Mesenchymal stem cell (in vitro differentiated cells and primary cell): Measurements from ENCODE around the gene SH3PXD2A.

Experiments used
- DNase-seq: peaks from one replicate; pipeline ENCODE4 v3.0.0-alpha.2; 2013
- H2AFZ ChIP-seq: one replicate; pipeline ENCODE4 v1.6.1; 2013; ENCODE audit warnings: low read depth, mild to moderate bottlenecking, control low read depth, inconsistent platforms, low read length, moderate library complexity
- H2AK5ac ChIP-seq: 2 replicates; pipeline ENCODE4 v1.6.1; 2013; ENCODE audit warnings: low read length, moderate library complexity, mild to moderate bottlenecking, inconsistent platforms; ENCODE audit not compliant: severe bottlenecking
- H2BK120ac ChIP-seq: one replicate; pipeline ENCODE4 v1.6.1; 2013; ENCODE audit warnings: low read depth, mild to moderate bottlenecking, inconsistent platforms, low read length, moderate library complexity
- H2BK12ac ChIP-seq, 2 experiments: one replicate each; pipeline ENCODE4 v1.6.1; 2013; ENCODE audit warnings: inconsistent platforms in 2 of 2, low read length in 2 of 2, mild to moderate bottlenecking in 2 of 2, moderate library complexity in 2 of 2, control low read depth in 1 of 2
- H2BK15ac ChIP-seq: one replicate; pipeline ENCODE4 v1.6.1; 2013; ENCODE audit warnings: mild to moderate bottlenecking, low read depth, inconsistent platforms; ENCODE audit not compliant: poor library complexity, severe bottlenecking
- H2BK5ac ChIP-seq: 2 replicates; pipeline ENCODE4 v1.6.1; 2013; ENCODE audit warnings: low read depth, mild to moderate bottlenecking, low read length, control low read depth, inconsistent platforms; ENCODE audit not compliant: poor library complexity, severe bottlenecking
- H3K14ac ChIP-seq, 2 experiments: one replicate each; pipeline ENCODE4 v1.6.1; 2013; ENCODE audit warnings: inconsistent platforms in 2 of 2, low read length in 2 of 2, control low read depth in 1 of 2, mild to moderate bottlenecking in 1 of 2, moderate library complexity in 1 of 2
- H3K18ac ChIP-seq, 2 experiments: one replicate each; pipeline ENCODE4 v1.6.1; 2013; ENCODE audit warnings: inconsistent platforms in 2 of 2, low read length in 2 of 2, control low read depth in 1 of 2, low read depth in 1 of 2, mild to moderate bottlenecking in 1 of 2
- H3K23ac ChIP-seq, 2 experiments: one replicate each; pipeline ENCODE4 v1.6.1; 2013; ENCODE audit warnings: inconsistent platforms in 2 of 2, low read length in 2 of 2, mild to moderate bottlenecking in 2 of 2, moderate library complexity in 2 of 2, control low read depth in 1 of 2
- H3K27ac ChIP-seq: 2 replicates; pipeline ENCODE4 v1.5.1; 2013; ENCODE audit warnings: mild to moderate bottlenecking, moderate library complexity, low read length, control low read depth, inconsistent platforms; ENCODE audit not compliant: poor library complexity, severe bottlenecking
- H3K27me3 ChIP-seq, 2 experiments: 2 replicates each; pipeline versions ENCODE4 v1.6.1 to v1.7.0; 2013; ENCODE audit warnings: low read length in 2 of 2, mild to moderate bottlenecking in 2 of 2, moderate library complexity in 2 of 2, control low read depth in 1 of 2, inconsistent platforms in 1 of 2; ENCODE audit not compliant: control insufficient read depth in 1 of 2, insufficient read depth in 1 of 2
- H3K36me3 ChIP-seq, 2 experiments: 2 replicates each; pipeline versions ENCODE4 v1.6.1 to v1.7.0; 2013; ENCODE audit warnings: low read length in 2 of 2, control low read depth in 1 of 2, inconsistent platforms in 1 of 2, low read depth in 1 of 2, mild to moderate bottlenecking in 1 of 2; ENCODE audit not compliant: insufficient read depth in 2 of 2, control insufficient read depth in 1 of 2
- H3K4ac ChIP-seq, 2 experiments: one replicate each; pipeline ENCODE4 v1.6.1; 2013; ENCODE audit warnings: inconsistent platforms in 2 of 2, low read length in 2 of 2, mild to moderate bottlenecking in 2 of 2, moderate library complexity in 2 of 2, control low read depth in 1 of 2, low read depth in 1 of 2
- H3K4me1 ChIP-seq: 2 replicates; pipeline ENCODE4 v1.6.1; 2013; ENCODE audit warnings: low read depth, low read length, control low read depth; ENCODE audit not compliant: control insufficient read depth, insufficient read depth
- H3K4me2 ChIP-seq: 2 replicates; pipeline ENCODE4 v1.6.1; 2013; ENCODE audit warnings: low read length, mild to moderate bottlenecking, inconsistent platforms; ENCODE audit not compliant: poor library complexity, severe bottlenecking
- H3K4me3 ChIP-seq, 2 experiments: 2 replicates each; pipeline versions ENCODE4 v1.5.1 to v1.7.0; 2013; ENCODE audit warnings: low read length in 2 of 2, mild to moderate bottlenecking in 2 of 2, control low read depth in 1 of 2, low read depth in 1 of 2; ENCODE audit not compliant: insufficient read depth in 1 of 2
- H3K79me1 ChIP-seq: replicated peaks from 2 replicates; pipeline ENCODE4 v1.6.1; 2013; ENCODE audit warnings: mild to moderate bottlenecking, control low read depth, low read length, inconsistent platforms; ENCODE audit not compliant: poor library complexity, severe bottlenecking
- H3K9ac ChIP-seq: 2 replicates; pipeline ENCODE4 v1.7.0; 2013; ENCODE audit warnings: mild to moderate bottlenecking, low read length, moderate library complexity
- H3K9me3 ChIP-seq: 2 replicates; pipeline ENCODE4 v1.7.0; 2013; ENCODE audit warnings: mild to moderate bottlenecking, low read length; ENCODE audit not compliant: control insufficient read depth
- H4K8ac ChIP-seq: one replicate; pipeline ENCODE4 v1.6.1; 2013; ENCODE audit warnings: inconsistent platforms, mild to moderate bottlenecking, low read length, moderate library complexity
- H4K91ac ChIP-seq: one replicate; pipeline ENCODE4 v1.6.1; 2013; ENCODE audit warnings: mild to moderate bottlenecking, low read length, inconsistent platforms
- WGBS: methylation state at CpG from one replicate; pipeline ENCODE4 v1.1.7; 2013; ENCODE audit warnings: mixed read lengths; 5-methylcytosine and 5-hydroxymethylcytosine counted together

SH3PXD2A gene

GRCh38 chr10:103666762-103667150 lies 188.6 kb downstream of the SH3PXD2A start:
- Histone ChIP-seq H3K9me3 (no peaks in the 10 kb centered on the region), H2BK15ac (no peak overlapping the region), H2BK5ac (no peak overlapping the region), H3K4me2 (no peak overlapping the region), H2BK12ac (no peak overlapping the region), H4K91ac (no peak overlapping the region), H3K23ac (no peak overlapping the region), H2AK5ac (no peak overlapping the region), H4K8ac (no peak overlapping the region), H3K18ac (no peak overlapping the region), H3K4ac (no peak overlapping the region), H2AFZ (no peak overlapping the region), H3K4me1 (peaks cover 23% of the 10 kb centered on the region), H3K36me3 (peaks cover 5 to 18% of the 10 kb centered on the region in 2 experiments), H3K14ac (no peak overlapping the region), H3K4me3 (no peak overlapping the region), H2BK120ac (no peak overlapping the region), H3K27ac (no peak overlapping the region), H3K9ac (peak overlapping the region; percentile 59), H3K79me1 (peaks cover 4% of the 10 kb centered on the region), H3K27me3 (no peaks in the 10 kb centered on the region)
- DNase-seq = no peak
- WGBS = 96% methylated on average over 3 of the region's 4 CpGs

- 96% methylated on average over 9 of the region's 9 CpGs for WGBS
- H3K36me3 ChIP-seq = peaks cover 5 to 18% of the 10 kb centered on the region in 2 experiments
- no peak overlapping the region for H2AFZ ChIP-seq
- no peak overlapping the region for H3K14ac ChIP-seq
- H2BK120ac ChIP-seq = no peak overlapping the region
- H3K4ac ChIP-seq = no peak overlapping the region
- H2AK5ac ChIP-seq = no peak overlapping the region
- H3K4me2 ChIP-seq = no peak overlapping the region
- peaks cover 4% of the 10 kb centered on the region for H3K79me1 ChIP-seq
- no peak overlapping the region for H3K23ac ChIP-seq
- H3K4me1 ChIP-seq = peaks cover 28% of the 10 kb centered on the region
- H3K9me3 ChIP-seq = no peaks in the 10 kb centered on the region
- no peak overlapping the region for H3K4me3 ChIP-seq
- H3K27me3 ChIP-seq = no peaks in the 10 kb centered on the region
- H3K27ac ChIP-seq = no peak overlapping the region
- H4K91ac ChIP-seq = no peak overlapping the region
- no peak overlapping the region for H2BK12ac ChIP-seq
- peak overlapping the region; percentile 59 for H3K9ac ChIP-seq
- H3K18ac ChIP-seq = no peak overlapping the region
- H2BK15ac ChIP-seq = no peak overlapping the region
- H4K8ac ChIP-seq = no peak overlapping the region
- H2BK5ac ChIP-seq = no peak overlapping the region
- no peak for DNase-seq
Measured at GRCh38 chr10:103666087-103666761, 189.2 kb downstream of the SH3PXD2A start.

- no peak overlapping the region for H2BK5ac ChIP-seq
- H2BK12ac ChIP-seq = no peak overlapping the region
- H3K23ac ChIP-seq = no peak overlapping the region
- no peak overlapping the region for H4K8ac ChIP-seq
- no peaks in the 10 kb centered on the region for H3K27me3 ChIP-seq
- H3K18ac ChIP-seq = no peak overlapping the region
- H3K14ac ChIP-seq = no peak overlapping the region
- H2BK120ac ChIP-seq = no peak overlapping the region
- 85% methylated on average over 9 of the region's 9 CpGs for WGBS
- H3K9me3 ChIP-seq = no peaks in the 10 kb centered on the region
- H3K27ac ChIP-seq = no peak overlapping the region
- H3K79me1 ChIP-seq = peaks cover 4% of the 10 kb centered on the region
- no peak overlapping the region for H3K4me2 ChIP-seq
- H4K91ac ChIP-seq = no peak overlapping the region
- H3K36me3 ChIP-seq = peaks cover 5 to 13% of the 10 kb centered on the region in 2 experiments
- H3K4me1 ChIP-seq = peaks cover 37% of the 10 kb centered on the region
- no peak overlapping the region for H2AFZ ChIP-seq
- H2AK5ac ChIP-seq = no peak overlapping the region
- H3K4me3 ChIP-seq = no peak overlapping the region
- no peak overlapping the region for H3K9ac ChIP-seq
- H3K4ac ChIP-seq = no peak overlapping the region
- H2BK15ac ChIP-seq = no peak overlapping the region
- no peak for DNase-seq
Measured at GRCh38 chr10:103665162-103665889, 190.1 kb downstream of the SH3PXD2A start.

GRCh38 chr10:103663802-103664201 lies 191.6 kb downstream of the SH3PXD2A start:
- Histone ChIP-seq H3K4me1 (peaks cover 43% of the 10 kb centered on the region), H3K79me1 (peaks cover 4% of the 10 kb centered on the region), H3K9ac (no peak overlapping the region), H2AK5ac (peak overlapping the region; percentile 6), H2AFZ (no peak overlapping the region), H3K14ac (no peak overlapping the region), H2BK12ac (no peak overlapping the region), H4K91ac (peak overlapping the region; percentile 11), H4K8ac (no peak overlapping the region), H3K18ac (no peak overlapping the region), H2BK120ac (no peak overlapping the region), H3K9me3 (no peaks in the 10 kb centered on the region), H3K27me3 (no peaks in the 10 kb centered on the region), H3K4ac (no peak overlapping the region), H2BK5ac (no peak overlapping the region), H3K4me2 (no peak overlapping the region), H3K23ac (no peak overlapping the region), H3K27ac (no peak overlapping the region), H3K36me3 (peaks cover 8 to 18% of the 10 kb centered on the region in 2 experiments), H2BK15ac (no peak overlapping the region), H3K4me3 (no peak overlapping the region)
- DNase-seq = no peak
- WGBS = 96% methylated on average over 13 of the region's 13 CpGs
